Measurements from ENCODE around the gene PAX4.

Gene PAX4

DNA sequence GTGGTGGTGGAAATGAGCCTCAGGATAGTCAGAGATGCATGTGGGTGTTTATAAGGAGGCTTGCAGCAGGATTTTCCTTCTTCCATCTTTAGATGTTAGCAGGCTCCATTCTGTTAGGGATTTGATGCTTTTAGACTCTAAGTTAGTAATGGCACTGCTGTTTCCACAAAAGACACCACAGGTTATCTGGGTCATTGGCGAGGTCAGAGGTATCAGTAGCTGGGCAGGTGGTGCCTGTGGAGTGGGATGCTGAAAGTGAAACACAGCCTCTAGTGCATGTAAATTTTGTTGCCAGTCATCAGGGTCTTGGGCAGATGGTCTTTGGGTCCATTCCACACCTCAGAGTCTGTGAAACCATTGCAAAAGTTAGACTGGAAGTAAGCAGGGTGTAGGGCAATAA lies 833 bp upstream of the PAX4 start:
- H3K4me3 ChIP-seq (replicated peaks in 1 of 2; ENCODE audit: low read depth in 2 of 2, low read length in 2 of 2) = no peak overlapping the region
- no peak for DNase-seq (ENCODE audit: low read depth in 2 of 2)
- TF ChIP-seq, protein P1, sequence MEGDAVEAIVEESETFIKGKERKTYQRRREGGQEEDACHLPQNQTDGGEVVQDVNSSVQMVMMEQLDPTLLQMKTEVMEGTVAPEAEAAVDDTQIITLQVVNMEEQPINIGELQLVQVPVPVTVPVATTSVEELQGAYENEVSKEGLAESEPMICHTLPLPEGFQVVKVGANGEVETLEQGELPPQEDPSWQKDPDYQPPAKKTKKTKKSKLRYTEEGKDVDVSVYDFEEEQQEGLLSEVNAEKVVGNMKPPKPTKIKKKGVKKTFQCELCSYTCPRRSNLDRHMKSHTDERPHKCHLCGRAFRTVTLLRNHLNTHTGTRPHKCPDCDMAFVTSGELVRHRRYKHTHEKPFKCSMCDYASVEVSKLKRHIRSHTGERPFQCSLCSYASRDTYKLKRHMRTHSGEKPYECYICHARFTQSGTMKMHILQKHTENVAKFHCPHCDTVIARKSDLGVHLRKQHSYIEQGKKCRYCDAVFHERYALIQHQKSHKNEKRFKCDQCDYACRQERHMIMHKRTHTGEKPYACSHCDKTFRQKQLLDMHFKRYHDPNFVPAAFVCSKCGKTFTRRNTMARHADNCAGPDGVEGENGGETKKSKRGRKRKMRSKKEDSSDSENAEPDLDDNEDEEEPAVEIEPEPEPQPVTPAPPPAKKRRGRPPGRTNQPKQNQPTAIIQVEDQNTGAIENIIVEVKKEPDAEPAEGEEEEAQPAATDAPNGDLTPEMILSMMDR (IDR thresholded peaks at IDR 0.05; ENCODE audit: low read depth, low read length) = no peak

DNA sequence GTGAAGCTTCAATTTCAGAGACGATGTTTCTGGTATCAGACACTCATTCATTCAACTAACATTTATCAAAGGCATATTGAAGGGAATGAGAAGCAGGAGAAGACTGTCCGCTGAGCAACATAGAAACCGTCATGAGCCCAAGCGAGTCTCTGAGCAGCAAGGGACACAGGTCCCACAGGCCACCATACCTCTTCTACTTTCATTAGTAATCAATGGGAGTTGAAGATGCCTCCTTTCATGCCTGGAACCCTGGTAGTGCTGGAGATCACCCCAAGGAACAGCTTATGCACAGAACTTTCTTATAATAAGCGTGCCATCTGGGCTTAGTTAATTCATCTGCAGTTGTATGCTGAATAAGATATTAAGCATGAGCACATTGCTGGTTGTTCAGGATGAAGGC lies 1.2 kb downstream of the PAX4 start:
- TF ChIP-seq, protein P1 (IDR thresholded peaks at IDR 0.05; ENCODE audit: low read depth, low read length) = no peak
- no peak for DNase-seq (ENCODE audit: low read depth in 2 of 2)
- no peak overlapping the region for H3K4me3 ChIP-seq (replicated peaks in 1 of 2; ENCODE audit: low read depth in 2 of 2, low read length in 2 of 2)

DNA sequence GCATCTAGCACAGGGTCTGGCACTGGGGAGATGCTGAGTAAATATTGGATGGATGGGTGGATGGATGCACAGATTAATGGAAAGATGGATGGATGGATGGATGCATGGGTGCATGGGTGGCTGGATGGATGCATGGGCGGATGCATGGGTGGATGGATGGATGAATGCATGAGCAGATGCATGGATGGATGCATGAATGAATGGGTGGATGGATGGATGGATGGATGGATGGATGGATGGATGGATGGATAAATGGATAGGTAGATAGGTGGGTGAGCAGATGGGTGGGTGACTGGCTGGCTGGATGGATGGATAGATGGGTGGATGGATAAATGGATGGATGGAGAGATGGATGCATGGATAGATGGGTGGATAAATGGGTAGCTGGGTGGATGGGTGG lies 5.7 kb downstream of the PAX4 start:
- TF ChIP-seq, protein P1 (IDR thresholded peaks at IDR 0.05; ENCODE audit: low read depth, low read length) = no peak
- no peak for DNase-seq (ENCODE audit: low read depth in 2 of 2)
- no peak overlapping the region for H3K4me3 ChIP-seq (replicated peaks in 1 of 2; ENCODE audit: low read depth in 2 of 2, low read length in 2 of 2)

- no peak for DNase-seq (ENCODE audit: low read depth in 2 of 2)
- TF ChIP-seq, protein P1 (IDR thresholded peaks at IDR 0.05; ENCODE audit: low read depth, low read length) = no peak
- H3K4me3 ChIP-seq (replicated peaks in 1 of 2; ENCODE audit: low read depth in 2 of 2, low read length in 2 of 2) = no peak overlapping the region
These were observed 8.6 kb downstream of the PAX4 start for GRCh38 chr7:127609297-127609696.

GRCh38 chr7:127608446-127608845 lies 9.5 kb downstream of the PAX4 start:
- DNase-seq (ENCODE audit: low read depth in 2 of 2) = no peak
- H3K4me3 ChIP-seq (replicated peaks in 1 of 2; ENCODE audit: low read depth in 2 of 2, low read length in 2 of 2) = no peak overlapping the region
- TF ChIP-seq, protein P1 (IDR thresholded peaks at IDR 0.05; ENCODE audit: low read depth, low read length) = no peak

- TF ChIP-seq, protein P1 (IDR thresholded peaks at IDR 0.05; ENCODE audit: low read depth, low read length) = no peak
- DNase-seq (ENCODE audit: low read depth in 2 of 2) = no peak
- H3K4me3 ChIP-seq (replicated peaks in 1 of 2; ENCODE audit: low read depth in 2 of 2, low read length in 2 of 2) = no peak overlapping the region
These were observed 17.1 kb downstream of the PAX4 start for GRCh38 chr7:127600885-127601284.

- DNase-seq (ENCODE audit: low read depth in 2 of 2) = peak in 1 of 2 donors; percentile 24
- TF ChIP-seq, protein P1 (IDR thresholded peaks at IDR 0.05; ENCODE audit: low read depth, low read length) = peak; percentile 38
- H3K4me3 ChIP-seq (replicated peaks in 1 of 2; ENCODE audit: low read depth in 2 of 2, low read length in 2 of 2) = no peak overlapping the region
These were observed 19.6 kb downstream of the PAX4 start for GRCh38 chr7:127598318-127598717.

Measured in cardiac fibroblast (primary cell).